OCI-LY1 (cell line): ENCODE measurements around the gene CRKL.

Experiments
- H2AFZ ChIP-seq: fragments of 200-600 bp; sonication (generic), shearing (Covaris generic); 2 replicates; pipeline ENCODE4 v1.6.0; 2014; ENCODE audit warnings: antibody characterized with exemption, mild to moderate bottlenecking, low read length
- H3F3A ChIP-seq: fragments of 200-600 bp; sonication (generic), shearing (Covaris generic); 2 replicates; pipeline ENCODE4 v1.6.0; 2014; ENCODE audit warnings: mild to moderate bottlenecking, antibody characterized with exemption, low read length, moderate library complexity; ENCODE audit not compliant: insufficient read depth
- H3K27ac ChIP-seq: fragments of 200-600 bp; sonication (generic); 2 replicates; pipeline ENCODE4 v1.5.1; 2014; ENCODE audit warnings: low read length, mixed run types, mild to moderate bottlenecking, low read depth; ENCODE audit not compliant: poor library complexity, severe bottlenecking
- H3K27me3 ChIP-seq: fragments of 200-600 bp; sonication (generic); 2 replicates; pipeline ENCODE4 v1.6.0; 2014; ENCODE audit warnings: antibody characterized with exemption, mild to moderate bottlenecking, low read length, moderate library complexity; ENCODE audit not compliant: insufficient read depth
- H3K36me3 ChIP-seq: fragments of 200-600 bp; sonication (generic); 2 replicates; pipeline ENCODE4 v1.6.1; 2014; ENCODE audit warnings: mild to moderate bottlenecking, antibody characterized with exemption, low read length, moderate library complexity, mixed read lengths; ENCODE audit not compliant: insufficient read depth
- H3K4me1 ChIP-seq: fragments of 200-600 bp; sonication (generic); 2 replicates; pipeline ENCODE4 v1.5.1; 2014; ENCODE audit warnings: mild to moderate bottlenecking, low read length, moderate library complexity; ENCODE audit not compliant: insufficient read depth, severe bottlenecking
- H3K4me2 ChIP-seq: fragments of 200-600 bp; sonication (generic), shearing (Covaris generic); 2 replicates; pipeline ENCODE4 v1.6.1; 2014; ENCODE audit warnings: low read length
- H3K4me3 ChIP-seq: fragments of 200-600 bp; sonication (generic); 2 replicates; pipeline ENCODE4 v1.5.1; 2014; ENCODE audit warnings: low read length, low read depth, mild to moderate bottlenecking, mixed read lengths; ENCODE audit not compliant: poor library complexity, severe bottlenecking
- H3K79me2 ChIP-seq: fragments of 200-600 bp; shearing (Covaris generic); 2 replicates; pipeline ENCODE4 v1.6.1; 2016; ENCODE audit warnings: mixed run types, low read length, mixed read lengths; ENCODE audit not compliant: insufficient read depth
- H3K9ac ChIP-seq: fragments of 200-600 bp; sonication (generic), shearing (Covaris generic); 2 replicates; pipeline ENCODE4 v1.6.1; 2014; ENCODE audit warnings: mild to moderate bottlenecking, low read length, mixed read lengths
- H3K9me2 ChIP-seq: fragments of 200-600 bp; sonication (generic), shearing (Covaris generic); 2 replicates; pipeline ENCODE4 v1.6.1; 2014; ENCODE audit warnings: low read depth, mild to moderate bottlenecking, low read length, mixed read lengths
- H3K9me3 ChIP-seq: fragments of 200-600 bp; shearing (Covaris generic); 2 replicates; pipeline ENCODE4 v1.6.1; 2014; ENCODE audit warnings: low read length, mixed read lengths
- H4K20me1 ChIP-seq: fragments of 200-600 bp; sonication (generic), shearing (Covaris generic); 2 replicates; pipeline ENCODE4 v1.6.0; 2016; ENCODE audit warnings: mild to moderate bottlenecking, low read length; ENCODE audit not compliant: insufficient read depth
- CTCF ChIP-seq: fragments of 200-600 bp; sonication (generic), shearing (Covaris generic); IDR thresholded peaks from 2 replicates; pipeline ENCODE4 v1.5.1; 2017; ENCODE audit warnings: mild to moderate bottlenecking, antibody characterized with exemption, low read length, moderate library complexity, mixed read lengths
- EZH2 ChIP-seq: fragments of 200-600 bp; sonication (generic), shearing (Covaris generic); IDR thresholded peaks from 2 replicates; pipeline ENCODE4 v1.8.0; 2017; ENCODE audit warnings: borderline replicate concordance, mixed run types, mild to moderate bottlenecking, antibody characterized with exemption, low read length, moderate library complexity, mixed read lengths

Gene CRKL

DNA sequence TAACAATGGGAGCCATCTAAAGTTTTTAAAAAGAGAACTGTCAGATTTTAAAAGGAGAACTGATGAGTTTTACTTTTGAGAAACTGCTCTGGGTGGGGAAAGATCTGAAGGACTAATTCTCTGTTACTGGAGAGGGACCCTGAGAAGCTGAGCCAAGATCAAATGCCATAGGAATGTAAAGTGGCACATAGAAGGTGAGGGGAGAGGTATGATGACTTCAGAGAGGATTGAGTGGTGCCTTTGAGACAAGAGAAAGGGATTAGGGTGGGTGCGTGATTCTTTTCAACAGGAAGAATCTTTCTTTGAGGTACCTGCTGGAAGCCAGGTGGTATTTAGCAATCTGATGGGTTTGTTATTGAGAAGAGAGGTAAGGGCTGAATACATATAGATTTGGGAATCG is 9.0 kb downstream of the CRKL start:
- Histone ChIP-seq H3K27ac (no peak overlapping the region), H3K9me2 (no peaks in the 10 kb centered on the region), H3K4me2 (no peak overlapping the region; the same call in 1 of the 2 replicates), H3K4me3 (no peak overlapping the region), H3K79me2 (peaks cover 97% of the 10 kb centered on the region), H3F3A (no peaks in the 10 kb centered on the region), H3K9ac (no peak overlapping the region), H3K36me3 (peaks cover 16% of the 10 kb centered on the region), H2AFZ (no peak overlapping the region), H3K9me3 (no peaks in the 10 kb centered on the region), H4K20me1 (0 out of 2 replicates have a peak, but pooled peaks cover 3% of the 10 kb centered on the region), H3K27me3 (no peaks in the 10 kb centered on the region), H3K4me1 (peaks cover 51% of the 10 kb centered on the region)
- TF ChIP-seq CTCF (no peak), EZH2 (no peak)

DNA sequence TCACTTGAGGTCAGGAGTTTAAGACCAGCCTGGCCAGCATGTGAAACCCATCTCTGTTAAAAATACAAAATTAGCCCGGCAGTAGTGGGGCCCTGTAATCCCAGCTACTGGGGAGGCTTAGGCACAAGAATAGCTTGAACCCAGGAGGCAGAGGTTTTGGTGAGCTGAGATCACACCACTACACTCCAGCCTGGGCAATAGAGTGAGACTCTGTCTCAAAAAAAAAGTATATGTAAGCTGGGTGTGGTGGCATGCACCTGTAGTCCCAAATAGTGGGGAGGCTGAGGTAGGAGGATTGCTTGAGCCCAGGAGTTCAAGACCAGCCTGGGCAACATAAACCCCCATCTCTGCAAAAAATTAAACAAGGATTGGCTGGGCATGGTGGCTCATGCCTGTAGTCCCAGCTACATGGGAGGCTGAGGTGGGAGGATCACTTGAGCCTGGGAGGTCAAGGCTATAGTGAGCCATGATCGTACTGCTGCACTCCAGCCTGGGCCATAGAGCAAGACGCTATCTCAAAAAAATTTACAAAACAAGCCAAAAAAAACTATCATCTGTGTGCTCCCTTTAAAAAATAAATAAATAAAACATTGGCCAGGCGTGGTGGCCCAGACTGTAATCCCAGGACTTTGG is 10.8 kb downstream of the CRKL start:
- Histone ChIP-seq H3F3A (no peaks in the 10 kb centered on the region), H3K9me3 (no peaks in the 10 kb centered on the region), H3K27me3 (no peaks in the 10 kb centered on the region), H3K36me3 (peaks cover 25% of the 10 kb centered on the region), H3K27ac (no peak overlapping the region), H4K20me1 (0 out of 2 replicates have a peak, but pooled peaks cover 3% of the 10 kb centered on the region), H3K79me2 (peaks cover 95% of the 10 kb centered on the region), H3K9ac (no peak overlapping the region), H2AFZ (no peak overlapping the region), H3K9me2 (no peaks in the 10 kb centered on the region), H3K4me1 (peaks cover 33% of the 10 kb centered on the region), H3K4me3 (no peak overlapping the region), H3K4me2 (no peak overlapping the region)
- TF ChIP-seq CTCF (no peak), EZH2 (no peak)

DNA sequence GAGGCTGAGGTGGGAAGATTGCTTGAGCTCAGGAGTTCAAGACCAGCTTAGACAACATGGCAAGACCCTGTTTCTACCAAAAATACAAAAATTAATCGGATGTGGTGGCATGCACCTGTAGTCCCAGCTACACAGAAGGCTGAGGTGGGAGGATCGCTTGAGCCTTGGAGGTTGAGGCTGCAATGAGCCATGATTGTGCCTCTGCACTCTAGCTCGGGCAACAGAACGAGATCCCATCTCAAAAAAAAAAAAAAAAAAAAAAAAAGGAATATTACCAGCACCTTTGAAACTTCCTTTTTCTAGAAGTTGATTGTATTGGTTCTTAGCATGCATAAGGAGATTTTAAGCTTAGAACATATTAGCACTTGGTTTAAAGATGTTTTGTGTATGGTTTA is 11.4 kb downstream of the CRKL start:
- Histone ChIP-seq H3K79me2 (peaks cover 92% of the 10 kb centered on the region), H3K36me3 (peaks cover 27% of the 10 kb centered on the region), H3K27me3 (no peaks in the 10 kb centered on the region), H3K27ac (no peak overlapping the region), H2AFZ (no peak overlapping the region), H3K9ac (no peak overlapping the region), H3K4me3 (no peak overlapping the region), H4K20me1 (0 out of 2 replicates have a peak, but pooled peaks cover 3% of the 10 kb centered on the region), H3K4me1 (peaks cover 31% of the 10 kb centered on the region), H3F3A (no peaks in the 10 kb centered on the region), H3K9me3 (no peaks in the 10 kb centered on the region), H3K9me2 (no peaks in the 10 kb centered on the region), H3K4me2 (no peak overlapping the region)
- TF ChIP-seq EZH2 (no peak), CTCF (no peak)
